GM21367 (cell line): ENCODE measurements around the gene PCF11.
"Not testable (repeated sequence)": the region's sequence is repeated elsewhere in the genome, so short reads cannot be mapped to it uniquely, and the experiment has no call there.

Source experiments
- ATAC-seq: cut with Tn5 transposase; IDR thresholded peaks from one replicate; pipeline ENCODE4 v1.9.1; 2021; ENCODE audit not compliant: unreplicated experiment

The PCF11 gene

GRCh38 chr11:83156996-83157593 lies at the start of gene PCF11:
TSS of gene PCF11 (plus strand) at chr11:83157131. CDS start at chr11:83157440, 309 bp downstream.
- ATAC-seq = no peak

- no peak for ATAC-seq
Measured at GRCh38 chr11:83112886-83113285, 44.0 kb upstream of the PCF11 start.

- ATAC-seq = no peak
Measured at GRCh38 chr11:83115026-83115425, 41.9 kb upstream of the PCF11 start.

GRCh38 chr11:83115551-83115950 lies 41.4 kb upstream of the PCF11 start:
- ATAC-seq = no peak

- ATAC-seq = no peak
Measured at GRCh38 chr11:83116015-83116641, 40.8 kb upstream of the PCF11 start.

GRCh38 chr11:83118814-83119213 lies 38.1 kb upstream of the PCF11 start:
- no peak for ATAC-seq

- no peak for ATAC-seq
Measured at GRCh38 chr11:83119216-83119615, 37.7 kb upstream of the PCF11 start.

- ATAC-seq = no peak
Measured at GRCh38 chr11:83120327-83120726, 36.6 kb upstream of the PCF11 start.

GRCh38 chr11:83122050-83122449 lies 34.9 kb upstream of the PCF11 start:
- no peak for ATAC-seq

- ATAC-seq = no peak
Measured at GRCh38 chr11:83122766-83123165, 34.2 kb upstream of the PCF11 start.

- ATAC-seq = no peak
Measured at GRCh38 chr11:83124636-83125424, 32.1 kb upstream of the PCF11 start.

- no peak for ATAC-seq
Measured at GRCh38 chr11:83125577-83125976, 31.4 kb upstream of the PCF11 start.

GRCh38 chr11:83127310-83127637 lies 29.7 kb upstream of the PCF11 start:
- ATAC-seq = no peak

GRCh38 chr11:83132191-83132590 lies 24.7 kb upstream of the PCF11 start:
- no peak for ATAC-seq

GRCh38 chr11:83133266-83133665 lies 23.7 kb upstream of the PCF11 start:
- not testable (repeated sequence) for ATAC-seq

- ATAC-seq = no peak
Measured at GRCh38 chr11:83139310-83139709, 17.6 kb upstream of the PCF11 start.

- peak; percentile 93 for ATAC-seq
Measured at GRCh38 chr11:83140691-83141455, 16.1 kb upstream of the PCF11 start.

GRCh38 chr11:83147895-83148294 lies 9.0 kb upstream of the PCF11 start:
- no peak for ATAC-seq

GRCh38 chr11:83150450-83150849 lies 6.5 kb upstream of the PCF11 start:
- ATAC-seq = no peak

- no peak for ATAC-seq
Measured at GRCh38 chr11:83151274-83151977, 5.5 kb upstream of the PCF11 start.

- ATAC-seq = no peak
Measured at GRCh38 chr11:83152264-83152663, 4.7 kb upstream of the PCF11 start.
